HepG2 (cell line): ENCODE data around the gene EMILIN3. TPM values are rescaled to one million over a fixed set of nuclear protein-coding genes. Genes with fewer than 3 reads are reported as not detected.
A peak's percentile ranks its signal among the peaks of the same experiment; 100 is the strongest.

Experiments
- HMG20A ChIP-seq: IDR thresholded peaks from 2 replicates; pipeline ENCODE4 v1.6.1; 2016; ENCODE audit warnings: borderline replicate concordance
- NCOA5 ChIP-seq: sonication (generic); formaldehyde crosslinking; IDR thresholded peaks from 2 replicates; pipeline ENCODE4 v1.4.0; 2020; ENCODE audit warnings: missing genetic modification reagents
- REL ChIP-seq: sonication (generic); formaldehyde crosslinking; conservative IDR thresholded peaks from 2 replicates; pipeline ENCODE4 v1.8.0; 2022; ENCODE audit warnings: mild to moderate bottlenecking, missing genetic modification reagents, moderate library complexity
- RFX5 ChIP-seq: IDR thresholded peaks from 2 replicates; pipeline ENCODE4 v1.6.1; 2011; ENCODE audit warnings: low read depth, low read length, improper control_type of control experiment
- SOX5 ChIP-seq: IDR thresholded peaks from 2 replicates; pipeline ENCODE4 v1.6.1; 2016; ENCODE audit warnings: borderline replicate concordance
- STAG1 ChIP-seq: sonication (generic); formaldehyde crosslinking; IDR thresholded peaks from 2 replicates; pipeline ENCODE4 v1.4.0; 2020; ENCODE audit warnings: missing genetic modification reagents
- TCF12 ChIP-seq, 2 experiments: fragments of 450-650 bp in 1 of 2; sonication (generic) in 1 of 2; formaldehyde crosslinking in 1 of 2; IDR thresholded peaks; 2 replicates each; pipeline versions ENCODE4 v1.6.1 to v1.8.0; 2017 to 2022; ENCODE audit warnings: antibody characterized with exemption in 1 of 2, mild to moderate bottlenecking in 1 of 2, missing genetic modification reagents in 1 of 2, moderate library complexity in 1 of 2
- TP53 ChIP-seq: sonication (generic); formaldehyde crosslinking; conservative IDR thresholded peaks from 2 replicates; pipeline ENCODE4 v1.4.0; 2020; ENCODE audit warnings: missing genetic modification reagents
- ZNF253 ChIP-seq: sonication (generic); formaldehyde crosslinking; IDR thresholded peaks from 2 replicates; pipeline ENCODE4 v1.8.0; 2022; ENCODE audit warnings: mild to moderate bottlenecking, missing genetic modification reagents, borderline replicate concordance
- ZNF350 ChIP-seq: sonication (generic); formaldehyde crosslinking; IDR thresholded peaks from 2 replicates; pipeline ENCODE4 v1.4.0; 2020; ENCODE audit warnings: mild to moderate bottlenecking, low read depth, missing genetic modification reagents, borderline replicate concordance
- polyA plus RNA-seq, 8 experiments: library from polyadenylated mRNA; depleted of rRNA in 3 of 8; stranded (reverse) in 7 of 8; unstranded in 1 of 8; fragments of >200 nt; fragmentation: Illumina TruSeq in 4 of 8; extraction: Trizol in 4 of 8; gene quantifications; 2 replicates each; pipeline versions ENCODE4 v1.2.1 to v1.2.3, GENCODE V29; 2011 to 2016; ENCODE audit warnings: low read depth in 4 of 8, missing spikeins in 1 of 8, mixed read lengths in 1 of 8; ENCODE audit not compliant: insufficient read depth in 1 of 8
- total RNA-seq, 5 experiments: library from RNA; depleted of rRNA; stranded (reverse); fragments of >200 nt; fragmentation: Illumina TruSeq; extraction: Trizol; gene quantifications; 2 replicates each; pipeline ENCODE4 v1.2.3, GENCODE V29; 2016; ENCODE audit warnings: low read depth in 1 of 5
- TF ChIP-seq, protein P1 (sequence below): sonication (generic); formaldehyde crosslinking; IDR thresholded peaks from one replicate; pipeline ENCODE4 v1.5.1; 2020; ENCODE audit warnings: mild to moderate bottlenecking, missing genetic modification reagents; ENCODE audit errors: not compliant biosample characterization
- TF ChIP-seq, protein P2 (sequence below): sonication (generic); formaldehyde crosslinking; IDR thresholded peaks from 2 replicates; pipeline ENCODE4 v1.9.0; 2021; ENCODE audit warnings: missing genetic modification reagents, mild to moderate bottlenecking, borderline replicate concordance
- TF ChIP-seq, protein P3 (sequence below): sonication (generic); formaldehyde crosslinking; conservative IDR thresholded peaks from 2 replicates; pipeline ENCODE4 v1.5.0; 2020; ENCODE audit warnings: missing genetic modification reagents
- TF ChIP-seq, protein P4 (sequence below): sonication (generic); formaldehyde crosslinking; IDR thresholded peaks from 2 replicates; pipeline ENCODE4 v1.4.0; 2020; ENCODE audit warnings: missing genetic modification reagents

Gene EMILIN3
- total and polyA plus RNA-seq, 2 of the 13 experiments (the other 11 are each of a cell fraction or from before 2014, with no cell fraction given): 0.25 to 0.29 TPM

DNA sequence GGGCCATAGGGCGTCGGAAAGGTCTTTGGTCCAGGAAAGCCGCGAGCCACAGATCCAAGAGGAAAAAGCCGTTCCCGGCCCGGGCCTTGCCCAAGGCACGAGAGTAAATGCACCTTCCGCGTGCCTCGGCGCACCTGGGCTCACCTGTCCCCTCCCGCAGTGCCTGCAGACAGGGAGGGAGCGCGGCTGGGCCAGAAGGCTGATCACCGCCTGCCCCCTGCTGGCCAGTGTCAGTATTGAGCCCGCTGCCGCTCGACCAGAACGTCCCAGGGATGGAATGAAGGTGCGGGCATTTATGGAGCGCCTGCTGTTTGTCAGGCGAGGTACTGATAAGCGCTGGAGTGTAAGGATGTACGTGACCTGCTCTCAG is 26.7 kb downstream of the EMILIN3 start (continued):
- TF ChIP-seq, protein P1, sequence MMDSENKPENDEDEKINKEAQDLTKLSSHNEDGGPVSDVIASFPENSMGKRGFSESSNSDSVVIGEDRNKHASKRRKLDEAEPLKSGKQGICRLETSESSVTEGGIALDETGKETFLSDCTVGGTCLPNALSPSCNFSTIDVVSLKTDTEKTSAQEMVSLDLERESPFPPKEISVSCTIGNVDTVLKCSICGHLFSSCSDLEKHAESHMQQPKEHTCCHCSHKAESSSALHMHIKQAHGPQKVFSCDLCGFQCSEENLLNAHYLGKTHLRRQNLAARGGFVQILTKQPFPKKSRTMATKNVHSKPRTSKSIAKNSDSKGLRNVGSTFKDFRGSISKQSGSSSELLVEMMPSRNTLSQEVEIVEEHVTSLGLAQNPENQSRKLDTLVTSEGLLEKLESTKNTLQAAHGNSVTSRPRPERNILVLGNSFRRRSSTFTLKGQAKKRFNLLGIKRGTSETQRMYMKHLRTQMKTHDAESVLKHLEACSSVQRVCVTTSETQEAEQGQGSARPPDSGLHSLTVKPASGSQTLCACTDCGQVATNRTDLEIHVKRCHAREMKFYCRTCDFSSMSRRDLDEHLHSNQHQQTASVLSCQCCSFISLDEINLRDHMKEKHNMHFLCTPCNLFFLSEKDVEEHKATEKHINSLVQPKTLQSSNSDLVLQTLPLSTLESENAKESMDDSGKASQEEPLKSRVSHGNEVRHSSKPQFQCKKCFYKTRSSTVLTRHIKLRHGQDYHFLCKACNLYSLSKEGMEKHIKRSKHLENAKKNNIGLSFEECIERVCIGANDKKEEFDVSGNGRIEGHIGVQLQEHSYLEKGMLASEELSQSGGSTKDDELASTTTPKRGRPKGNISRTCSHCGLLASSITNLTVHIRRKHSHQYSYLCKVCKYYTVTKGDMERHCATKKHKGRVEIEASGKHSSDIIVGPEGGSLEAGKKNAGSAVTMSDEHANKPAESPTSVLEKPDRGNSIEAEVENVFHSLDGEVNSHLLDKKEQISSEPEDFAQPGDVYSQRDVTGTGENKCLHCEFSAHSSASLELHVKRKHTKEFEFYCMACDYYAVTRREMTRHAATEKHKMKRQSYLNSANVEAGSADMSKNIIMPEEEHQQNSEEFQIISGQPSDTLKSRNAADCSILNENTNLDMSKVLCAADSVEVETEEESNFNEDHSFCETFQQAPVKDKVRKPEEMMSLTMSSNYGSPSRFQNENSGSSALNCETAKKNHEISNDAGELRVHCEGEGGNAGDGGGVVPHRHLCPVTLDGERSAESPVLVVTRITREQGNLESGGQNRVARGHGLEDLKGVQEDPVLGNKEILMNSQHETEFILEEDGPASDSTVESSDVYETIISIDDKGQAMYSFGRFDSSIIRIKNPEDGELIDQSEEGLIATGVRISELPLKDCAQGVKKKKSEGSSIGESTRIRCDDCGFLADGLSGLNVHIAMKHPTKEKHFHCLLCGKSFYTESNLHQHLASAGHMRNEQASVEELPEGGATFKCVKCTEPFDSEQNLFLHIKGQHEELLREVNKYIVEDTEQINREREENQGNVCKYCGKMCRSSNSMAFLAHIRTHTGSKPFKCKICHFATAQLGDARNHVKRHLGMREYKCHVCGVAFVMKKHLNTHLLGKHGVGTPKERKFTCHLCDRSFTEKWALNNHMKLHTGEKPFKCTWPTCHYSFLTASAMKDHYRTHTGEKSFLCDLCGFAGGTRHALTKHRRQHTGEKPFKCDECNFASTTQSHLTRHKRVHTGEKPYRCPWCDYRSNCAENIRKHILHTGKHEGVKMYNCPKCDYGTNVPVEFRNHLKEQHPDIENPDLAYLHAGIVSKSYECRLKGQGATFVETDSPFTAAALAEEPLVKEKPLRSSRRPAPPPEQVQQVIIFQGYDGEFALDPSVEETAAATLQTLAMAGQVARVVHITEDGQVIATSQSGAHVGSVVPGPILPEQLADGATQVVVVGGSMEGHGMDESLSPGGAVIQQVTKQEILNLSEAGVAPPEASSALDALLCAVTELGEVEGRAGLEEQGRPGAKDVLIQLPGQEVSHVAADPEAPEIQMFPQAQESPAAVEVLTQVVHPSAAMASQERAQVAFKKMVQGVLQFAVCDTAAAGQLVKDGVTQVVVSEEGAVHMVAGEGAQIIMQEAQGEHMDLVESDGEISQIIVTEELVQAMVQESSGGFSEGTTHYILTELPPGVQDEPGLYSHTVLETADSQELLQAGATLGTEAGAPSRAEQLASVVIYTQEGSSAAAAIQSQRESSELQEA (CRISPR knock-in tag): no peak
- TF ChIP-seq RFX5: no peak
- TF ChIP-seq, protein P2, sequence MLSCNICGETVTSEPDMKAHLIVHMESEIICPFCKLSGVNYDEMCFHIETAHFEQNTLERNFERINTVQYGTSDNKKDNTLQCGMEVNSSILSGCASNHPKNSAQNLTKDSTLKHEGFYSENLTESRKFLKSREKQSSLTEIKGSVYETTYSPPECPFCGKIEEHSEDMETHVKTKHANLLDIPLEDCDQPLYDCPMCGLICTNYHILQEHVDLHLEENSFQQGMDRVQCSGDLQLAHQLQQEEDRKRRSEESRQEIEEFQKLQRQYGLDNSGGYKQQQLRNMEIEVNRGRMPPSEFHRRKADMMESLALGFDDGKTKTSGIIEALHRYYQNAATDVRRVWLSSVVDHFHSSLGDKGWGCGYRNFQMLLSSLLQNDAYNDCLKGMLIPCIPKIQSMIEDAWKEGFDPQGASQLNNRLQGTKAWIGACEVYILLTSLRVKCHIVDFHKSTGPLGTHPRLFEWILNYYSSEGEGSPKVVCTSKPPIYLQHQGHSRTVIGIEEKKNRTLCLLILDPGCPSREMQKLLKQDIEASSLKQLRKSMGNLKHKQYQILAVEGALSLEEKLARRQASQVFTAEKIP: no peak
- peak; percentile 30 for TF ChIP-seq HMG20A (CRISPR knock-in tag)
- no peak for TF ChIP-seq TP53 (CRISPR knock-in tag)
- TF ChIP-seq, protein P3, sequence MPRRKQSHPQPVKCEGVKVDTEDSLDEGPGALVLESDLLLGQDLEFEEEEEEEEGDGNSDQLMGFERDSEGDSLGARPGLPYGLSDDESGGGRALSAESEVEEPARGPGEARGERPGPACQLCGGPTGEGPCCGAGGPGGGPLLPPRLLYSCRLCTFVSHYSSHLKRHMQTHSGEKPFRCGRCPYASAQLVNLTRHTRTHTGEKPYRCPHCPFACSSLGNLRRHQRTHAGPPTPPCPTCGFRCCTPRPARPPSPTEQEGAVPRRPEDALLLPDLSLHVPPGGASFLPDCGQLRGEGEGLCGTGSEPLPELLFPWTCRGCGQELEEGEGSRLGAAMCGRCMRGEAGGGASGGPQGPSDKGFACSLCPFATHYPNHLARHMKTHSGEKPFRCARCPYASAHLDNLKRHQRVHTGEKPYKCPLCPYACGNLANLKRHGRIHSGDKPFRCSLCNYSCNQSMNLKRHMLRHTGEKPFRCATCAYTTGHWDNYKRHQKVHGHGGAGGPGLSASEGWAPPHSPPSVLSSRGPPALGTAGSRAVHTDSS (CRISPR knock-in tag): no peak
- TF ChIP-seq STAG1 (CRISPR knock-in tag): peak; percentile 100
- TF ChIP-seq NCOA5 (CRISPR knock-in tag): no peak
- TF ChIP-seq REL (CRISPR knock-in tag): no peak
- 0 out of 2 replicates have a peak, but pooled peaks have one; percentile 48 for TF ChIP-seq SOX5 (CRISPR knock-in tag)
- TF ChIP-seq ZNF253 (CRISPR knock-in tag): no peak
- no peak for TF ChIP-seq TCF12 (IDR thresholded peaks at IDR 0.05)
- no peak; the same call in 1 of the 2 replicates for TF ChIP-seq TCF12 (CRISPR knock-in tag; IDR thresholded peaks at IDR 0.05)
- peak; percentile 92 for TF ChIP-seq ZNF350
- TF ChIP-seq, protein P4, sequence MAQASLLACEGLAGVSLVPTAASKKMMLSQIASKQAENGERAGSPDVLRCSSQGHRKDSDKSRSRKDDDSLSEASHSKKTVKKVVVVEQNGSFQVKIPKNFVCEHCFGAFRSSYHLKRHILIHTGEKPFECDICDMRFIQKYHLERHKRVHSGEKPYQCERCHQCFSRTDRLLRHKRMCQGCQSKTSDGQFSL (CRISPR knock-in tag): no peak
